ENCODE results near the gene SMAD3. TPM values are rescaled to one million over a fixed set of nuclear protein-coding genes. Genes with fewer than 3 reads are reported as not detected.

SMAD3 gene
- total RNA-seq, 4 donors from 2014 or later: 25.9 to 69.4 (median 35.2) TPM

DNA sequence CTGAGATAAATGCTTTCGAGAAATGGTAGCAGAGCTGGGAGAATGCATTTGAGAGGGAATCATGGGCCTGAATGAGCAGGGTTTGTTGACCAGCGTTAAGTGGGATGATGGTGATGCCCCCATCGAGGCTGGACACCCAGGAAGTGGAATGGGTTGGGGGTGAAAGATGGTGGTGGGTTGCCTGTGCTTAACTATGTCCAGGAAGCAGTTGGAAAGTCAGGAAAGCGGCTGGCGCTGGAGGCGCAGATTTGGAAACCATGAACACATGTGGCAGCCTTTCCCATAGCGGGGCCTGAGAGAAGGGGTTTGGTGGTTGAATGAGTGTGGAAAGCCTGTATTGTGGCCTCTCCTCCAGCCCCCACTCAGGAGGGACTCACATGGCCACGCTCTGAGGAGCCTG is 108.4 kb downstream of the SMAD3 start:
- no peak overlapping the region for H3K4me3 ChIP-seq (ENCODE audit: low read depth, poor library complexity, severe bottlenecking)
- WGBS, 2 donors: 88 to 93% methylated on average over 8 of the region's 8 CpGs
- intact Hi-C loops (cut with DNase I; ENCODE audit: low total_unique reads): no loop called here
- no peak for DNase-seq (ENCODE audit: low spot score in 2 of 2)
- TF ChIP-seq, protein P1, sequence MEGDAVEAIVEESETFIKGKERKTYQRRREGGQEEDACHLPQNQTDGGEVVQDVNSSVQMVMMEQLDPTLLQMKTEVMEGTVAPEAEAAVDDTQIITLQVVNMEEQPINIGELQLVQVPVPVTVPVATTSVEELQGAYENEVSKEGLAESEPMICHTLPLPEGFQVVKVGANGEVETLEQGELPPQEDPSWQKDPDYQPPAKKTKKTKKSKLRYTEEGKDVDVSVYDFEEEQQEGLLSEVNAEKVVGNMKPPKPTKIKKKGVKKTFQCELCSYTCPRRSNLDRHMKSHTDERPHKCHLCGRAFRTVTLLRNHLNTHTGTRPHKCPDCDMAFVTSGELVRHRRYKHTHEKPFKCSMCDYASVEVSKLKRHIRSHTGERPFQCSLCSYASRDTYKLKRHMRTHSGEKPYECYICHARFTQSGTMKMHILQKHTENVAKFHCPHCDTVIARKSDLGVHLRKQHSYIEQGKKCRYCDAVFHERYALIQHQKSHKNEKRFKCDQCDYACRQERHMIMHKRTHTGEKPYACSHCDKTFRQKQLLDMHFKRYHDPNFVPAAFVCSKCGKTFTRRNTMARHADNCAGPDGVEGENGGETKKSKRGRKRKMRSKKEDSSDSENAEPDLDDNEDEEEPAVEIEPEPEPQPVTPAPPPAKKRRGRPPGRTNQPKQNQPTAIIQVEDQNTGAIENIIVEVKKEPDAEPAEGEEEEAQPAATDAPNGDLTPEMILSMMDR (IDR thresholded peaks at IDR 0.05): no peak
- no peak for TF ChIP-seq POLR2A (IDR thresholded peaks at IDR 0.05)

GRCh38 chr15:67174446-67174845 is 109.0 kb downstream of the SMAD3 start:
- intact Hi-C loops (cut with DNase I; ENCODE audit: low total_unique reads): no loop called here
- 85 to 92% methylated on average over 3 of the region's 3 CpGs for WGBS, 2 donors
- TF ChIP-seq POLR2A (IDR thresholded peaks at IDR 0.05): no peak
- TF ChIP-seq, protein P1 (IDR thresholded peaks at IDR 0.05): no peak
- no peak overlapping the region for H3K4me3 ChIP-seq (ENCODE audit: low read depth, poor library complexity, severe bottlenecking)
- no peak for DNase-seq (ENCODE audit: low spot score in 2 of 2)

GRCh38 chr15:67174864-67175573 is 109.6 kb downstream of the SMAD3 start:
- DNase-seq (ENCODE audit: low spot score in 2 of 2): peak in 1 of 2 donors; percentile 77
- 39 to 50% methylated on average over 9 of the region's 9 CpGs for WGBS, 2 donors
- H3K4me3 ChIP-seq (ENCODE audit: low read depth, poor library complexity, severe bottlenecking): no peak overlapping the region
- intact Hi-C loops (cut with DNase I; ENCODE audit: low total_unique reads): no loop called here
- TF ChIP-seq, protein P1 (IDR thresholded peaks at IDR 0.05): no peak
- TF ChIP-seq POLR2A (IDR thresholded peaks at IDR 0.05): no peak

GRCh38 chr15:67175643-67176071 is 110.3 kb downstream of the SMAD3 start:
- WGBS, 2 donors: 53 to 69% methylated on average over 9 to 11 of the region's 11 CpGs
- DNase-seq (ENCODE audit: low spot score in 2 of 2): peak; percentile 71 to 92

GRCh38 chr15:67176195-67176971 is 111.0 kb downstream of the SMAD3 start:
- TF ChIP-seq, protein P1 (IDR thresholded peaks at IDR 0.05): no peak
- no peak for TF ChIP-seq POLR2A (IDR thresholded peaks at IDR 0.05)
- intact Hi-C loops (cut with DNase I; ENCODE audit: low total_unique reads): no loop called here
- no peak overlapping the region for H3K4me3 ChIP-seq (ENCODE audit: low read depth, poor library complexity, severe bottlenecking)
- WGBS, 2 donors: 50 to 54% methylated on average over 14 of the region's 14 CpGs
- DNase-seq (ENCODE audit: low spot score in 2 of 2): peak in 1 of 2 donors; percentile 85

More at GRCh38 chr15:67175643-67176071, 110.3 kb downstream of the SMAD3 start:
- no peak overlapping the region for H3K4me3 ChIP-seq (ENCODE audit: low read depth, poor library complexity, severe bottlenecking)
- intact Hi-C loops (cut with DNase I; ENCODE audit: low total_unique reads): no loop called here
- TF ChIP-seq, protein P1 (IDR thresholded peaks at IDR 0.05): no peak
- no peak for TF ChIP-seq POLR2A (IDR thresholded peaks at IDR 0.05)
